A549 (cell line): ENCODE measurements around the gene RGP1. TPM values are rescaled to one million over a fixed set of nuclear protein-coding genes. Genes with fewer than 3 reads are reported as not detected.
A peak's percentile ranks its signal among the peaks of the same experiment; 100 is the strongest.

Source experiments
- ATAC-seq, 2 experiments: fragments of 200-7000 bp in 1 of 2; fragments of >200 bp in 1 of 2; cut with Nextera tagmentation in 1 of 2; cut with Tn5 transposase in 1 of 2; 3 replicates each; pipeline versions ENCODE4 v1.8.0 to v1.9.1; 2018 to 2020; ENCODE audit warnings: mild to moderate bottlenecking in 1 of 2, moderate library complexity in 1 of 2
- CTCF ChIA-PET: fragments of 300-600 bp; sonication (Branson Sonifier 250); formaldehyde crosslinking; extraction: SDS; loops from one replicate; lab custom pipeline; 2021; ENCODE audit warnings: antibody characterized with exemption, inconsistent platforms; lab: Yijun Ruan, JAX
- POLR2A ChIA-PET: fragments of 350-600 bp; formaldehyde crosslinking; extraction: SDS; loops from one replicate; lab custom pipeline; 2021; ENCODE audit warnings: antibody characterized with exemption, inconsistent platforms; lab: Yijun Ruan, JAX
- DNase-seq, 2 experiments: peaks; one replicate each; pipeline versions ENCODE4 v3.0.0 to v3.0.0-alpha.2; 2011 to 2016; ENCODE audit warnings: low read depth in 1 of 2, low spot score in 1 of 2
- FAIRE-seq: peaks from 2 replicates; lab custom pipeline; 2011; peaks lifted over from hg19 to GRCh38; lab: Jason Lieb, UNC
- H3K27ac ChIP-seq, 2 experiments: fragments of >200 bp; sonication (Bioruptor Twin); formaldehyde crosslinking; 3 replicates each; pipeline ENCODE4 v1.5.1; 2016 to 2017
- H3K4me1 ChIP-seq: fragments of >200 bp; sonication (Bioruptor Twin); formaldehyde crosslinking; 3 replicates; pipeline ENCODE4 v1.6.1; 2016
- H3K4me2 ChIP-seq: fragments of >200 bp; sonication (Bioruptor Twin); formaldehyde crosslinking; 3 replicates; pipeline ENCODE4 v1.6.1; 2016
- H3K4me3 ChIP-seq: fragments of >200 bp; sonication (Bioruptor Twin); formaldehyde crosslinking; 3 replicates; pipeline ENCODE4 v1.5.1; 2016
- H3K9me3 ChIP-seq: fragments of >200 bp; sonication (Bioruptor Twin); formaldehyde crosslinking; 3 replicates; pipeline ENCODE4 v1.6.1; 2016
- BHLHE40 ChIP-seq: IDR thresholded peaks from 2 replicates; pipeline ENCODE4 v1.6.1; 2012; ENCODE audit warnings: low read depth, low read length, inconsistent platforms
- CBX8 ChIP-seq: fragments of 200-600 bp; sonication (generic); IDR thresholded peaks from 2 replicates; pipeline ENCODE4 v1.6.1; 2016
- CEBPB ChIP-seq, 2 experiments: fragments of >200 bp in 1 of 2; sonication (Bioruptor Twin) in 1 of 2; formaldehyde crosslinking in 1 of 2; IDR thresholded peaks; 2 replicates each; pipeline ENCODE4 v1.6.1; 2012 to 2016
- CTCF ChIP-seq: fragments of >200 bp; sonication (Bioruptor Twin); formaldehyde crosslinking; IDR thresholded peaks from 3 replicates; pipeline ENCODE4 v1.5.1; 2016
- E2F6 ChIP-seq: IDR thresholded peaks from 2 replicates; pipeline ENCODE4 v1.6.1; 2012; ENCODE audit warnings: low read depth, borderline replicate concordance
- EHF ChIP-seq: fragments of 250-450 bp; sonication (Bioruptor Pico); IDR thresholded peaks from 2 replicates; pipeline ENCODE4 v1.5.0; 2020; ENCODE audit warnings: mild to moderate bottlenecking
- FOSB ChIP-seq: fragments of 250-450 bp; sonication (Bioruptor Pico); IDR thresholded peaks from 2 replicates; pipeline ENCODE4 v1.5.0; 2020; ENCODE audit warnings: mild to moderate bottlenecking, moderate library complexity
- FOSL2 ChIP-seq, 2 experiments: fragments of 450-650 bp in 1 of 2; fragments of >200 bp in 1 of 2; sonication (Bioruptor Twin) in 1 of 2; formaldehyde crosslinking; IDR thresholded peaks; 2 replicates each; pipeline versions ENCODE4 v1.5.0 to v1.6.1; 2016 to 2020; ENCODE audit warnings: mild to moderate bottlenecking in 1 of 2, moderate library complexity in 1 of 2
- HDAC2 ChIP-seq: fragments of 200-600 bp; sonication (generic); IDR thresholded peaks from 2 replicates; pipeline ENCODE4 v1.6.1; 2016
- HEYL ChIP-seq: fragments of 250-450 bp; sonication (Bioruptor Pico); IDR thresholded peaks from 2 replicates; pipeline ENCODE4 v1.8.0; 2021; ENCODE audit warnings: mild to moderate bottlenecking, moderate library complexity
- HOXA7 ChIP-seq: fragments of 250-450 bp; sonication (Bioruptor Pico); IDR thresholded peaks from 2 replicates; pipeline ENCODE4 v1.5.0; 2020; ENCODE audit warnings: mild to moderate bottlenecking, moderate library complexity
- HOXB13 ChIP-seq: fragments of 250-450 bp; sonication (Bioruptor Pico); IDR thresholded peaks from 2 replicates; pipeline ENCODE4 v1.5.0; 2020; ENCODE audit warnings: low read depth, mild to moderate bottlenecking, moderate library complexity
- JUN ChIP-seq, 2 experiments: fragments of >200 bp; sonication (Bioruptor Twin); formaldehyde crosslinking; IDR thresholded peaks; 2 replicates in 1 of 2; 3 replicates in 1 of 2; pipeline ENCODE4 v1.6.1; 2016 to 2017
- JUNB ChIP-seq: fragments of >200 bp; sonication (Bioruptor Twin); formaldehyde crosslinking; IDR thresholded peaks from 2 replicates; pipeline ENCODE4 v1.6.1; 2016
- MAX ChIP-seq: IDR thresholded peaks from 2 replicates; pipeline ENCODE4 v1.6.1; 2012
- MAZ ChIP-seq: fragments of 150-350 bp; IDR thresholded peaks from 2 replicates; pipeline ENCODE4 v1.6.1; 2014; ENCODE audit warnings: antibody characterized with exemption, low read depth, low read length, borderline replicate concordance
- MYC ChIP-seq: IDR thresholded peaks from 2 replicates; pipeline ENCODE4 v1.6.1; 2012; ENCODE audit warnings: mild to moderate bottlenecking, inconsistent platforms, low read length, improper control_type of control experiment, borderline replicate concordance
- PBX3 ChIP-seq: IDR thresholded peaks from 2 replicates; pipeline ENCODE4 v1.6.1; 2012
- RAD21 ChIP-seq, 2 experiments: fragments of >200 bp in 1 of 2; sonication (Bioruptor Twin) in 1 of 2; formaldehyde crosslinking in 1 of 2; IDR thresholded peaks in 1 of 2; conservative IDR thresholded peaks in 1 of 2; 2 replicates in 1 of 2; 3 replicates in 1 of 2; pipeline ENCODE4 v1.6.1; 2012 to 2018; ENCODE audit warnings: inconsistent platforms in 1 of 2
- RARB ChIP-seq: fragments of 250-450 bp; sonication (Bioruptor Pico); IDR thresholded peaks from 2 replicates; pipeline ENCODE4 v1.8.0; 2021; ENCODE audit warnings: mild to moderate bottlenecking, moderate library complexity
- RCOR1 ChIP-seq: fragments of 150-350 bp; IDR thresholded peaks from 2 replicates; pipeline ENCODE4 v1.6.1; 2014; ENCODE audit warnings: antibody characterized with exemption, low read length, low read depth
- RFX5 ChIP-seq: fragments of 450-650 bp; IDR thresholded peaks from 2 replicates; pipeline ENCODE4 v1.7.1; 2014; ENCODE audit warnings: antibody characterized with exemption, mild to moderate bottlenecking, moderate library complexity
- RNF2 ChIP-seq: fragments of 200-600 bp; sonication (generic); IDR thresholded peaks from 2 replicates; pipeline ENCODE4 v1.6.1; 2016; ENCODE audit warnings: low read depth, mild to moderate bottlenecking, antibody characterized with exemption, moderate library complexity, borderline replicate concordance
- SMC3 ChIP-seq: fragments of >200 bp; sonication (Bioruptor Twin); formaldehyde crosslinking; IDR thresholded peaks from 3 replicates; pipeline ENCODE4 v1.6.1; 2018; ENCODE audit warnings: inconsistent platforms
- TFCP2L1 ChIP-seq: fragments of 250-450 bp; sonication (Bioruptor Pico); IDR thresholded peaks from 2 replicates; pipeline ENCODE4 v1.5.0; 2021; ENCODE audit warnings: mild to moderate bottlenecking
- TP53 ChIP-seq: fragments of 250-450 bp; sonication (Bioruptor Pico); IDR thresholded peaks from 2 replicates; pipeline ENCODE4 v1.5.0; 2021; ENCODE audit warnings: mild to moderate bottlenecking, moderate library complexity
- USF2 ChIP-seq: fragments of 450-650 bp; IDR thresholded peaks from 2 replicates; pipeline ENCODE4 v1.6.1; 2014; ENCODE audit warnings: antibody characterized with exemption
- ZC3H11A ChIP-seq: fragments of 450-650 bp; IDR thresholded peaks from 2 replicates; pipeline ENCODE4 v1.6.1; 2014; ENCODE audit warnings: antibody characterized with exemption, mild to moderate bottlenecking
- ZSCAN20 ChIP-seq: fragments of 250-450 bp; sonication (Bioruptor Pico); IDR thresholded peaks from 2 replicates; pipeline ENCODE4 v1.8.0; 2022; ENCODE audit warnings: mild to moderate bottlenecking, moderate library complexity
- WGBS: methylation state at CpG from one replicate; pipeline ENCODE4 v1.1.6; 2017; ENCODE audit errors: missing lambda C conversion rate; 5-methylcytosine and 5-hydroxymethylcytosine counted together
- polyA plus RNA-seq, 4 experiments: library from polyadenylated mRNA; depleted of rRNA in 3 of 4; stranded (reverse); fragments of >200 nt; fragmentation: RNase III in 1 of 4; extraction: RNeasy Plus Mini Kit Qiagen cat#74134 plus additional on column Dnase treatment in 1 of 4; gene quantifications; 2 replicates in 3 of 4; 3 replicates in 1 of 4; pipeline ENCODE4 v1.2.3, GENCODE V29; 2011 to 2017

RGP1 gene
- polyA plus RNA-seq, 2 of the 4 experiments (the other 2 are of a cell fraction), result 16.1 to 16.6 TPM

- TF ChIP-seq RCOR1 (no peak), RARB (CRISPR knock-in tag) (no peak), FOSB (CRISPR knock-in tag) (no peak), TFCP2L1 (CRISPR knock-in tag) (no peak), PBX3 (peak; percentile 46; the same call in 1 of the 2 replicates), SMC3 (peak; percentile 38; the same call in 1 of the 3 replicates), TP53 (CRISPR knock-in tag) (no peak), USF2 (no peak), RFX5 (no peak), MAZ (peak; percentile 96; the same call in 1 of the 2 replicates), HDAC2 (no peak), ZSCAN20 (no peak), JUN (IDR thresholded peaks at IDR 0.05) (peak; percentile 89 to 96), MYC (0 out of 2 replicates have a peak, but pooled peaks have one; percentile 61)
These were observed 16.8 kb upstream of the RGP1 start, which contains the start of the genes CREB3 and TLN1 (continued) for GRCh38 chr9:35732185-35732799.

- Histone ChIP-seq H3K27ac (peak overlapping the region; percentile 95 to 96), H3K9me3 (no peaks in the 10 kb centered on the region), H3K4me3 (peak overlapping the region; percentile 87), H3K4me2 (peak overlapping the region; percentile 76), H3K4me1 (peaks cover 45% of the 10 kb centered on the region)
- 5% methylated on average over 13 of the region's 14 CpGs for WGBS
- DNase-seq (peak; percentile 78 to 79), FAIRE-seq (no peak), ATAC-seq (peak; percentile 20 to 32)
- ChIA-PET POLR2A (interaction anchor here (0.7 to 3.6 kb wide), 19 partner anchors 9 to 653 kb away, joined by 3 to 41 read pairs (median 5); partner anchors contain the start of genes ARHGEF39, CA9, CCDC107 and FANCG), CTCF (interaction anchor here (0.6 to 31.4 kb wide), 14 partner anchors 11 to 680 kb away, joined by 3 to 758 read pairs (median 14); partner anchors contain the start of genes ARHGEF39, CCDC107, GBA2 and MSMP)
- TF ChIP-seq E2F6, result no peak
- TF ChIP-seq RARB (CRISPR knock-in tag), result 0 out of 2 replicates have a peak, but pooled peaks have one; percentile 58
- TF ChIP-seq HEYL (CRISPR knock-in tag), result no peak
- TF ChIP-seq MAX, result no peak
- TF ChIP-seq MAZ, result peak; percentile 68; the same call in 1 of the 2 replicates
- no peak for TF ChIP-seq RCOR1
- TF ChIP-seq PBX3, result no peak
- no peak for TF ChIP-seq CBX8
- no peak for TF ChIP-seq CEBPB (IDR thresholded peaks at IDR 0.05)
- TF ChIP-seq RNF2, result no peak
- TF ChIP-seq RAD21 (conservative IDR thresholded peaks at IDR 0.05 in 1 of 2, IDR thresholded peaks at IDR 0.05 in 1 of 2), result peak in 1 of 2 experiments; percentile 21; a peak in 1 of 5 replicates
- no peak for TF ChIP-seq ZC3H11A
- no peak for TF ChIP-seq HOXB13 (CRISPR knock-in tag)
- TF ChIP-seq SMC3, result no peak; the same call in 2 of the 3 replicates
- peak; percentile 36; the same call in 1 of the 3 replicates for TF ChIP-seq CTCF
- no peak for TF ChIP-seq JUNB
- TF ChIP-seq USF2, result no peak
- TF ChIP-seq HOXA7 (CRISPR knock-in tag), result no peak
- no peak for TF ChIP-seq BHLHE40
- 0 out of 2 replicates have a peak, but pooled peaks have one; percentile 43 for TF ChIP-seq TFCP2L1 (CRISPR knock-in tag)
- no peak for TF ChIP-seq FOSB (CRISPR knock-in tag)
- no peak for TF ChIP-seq EHF
- TF ChIP-seq FOSL2 (IDR thresholded peaks at IDR 0.05), result no peak
- no peak for TF ChIP-seq FOSL2 (CRISPR knock-in tag; IDR thresholded peaks at IDR 0.05)
- no peak for TF ChIP-seq MYC
These were observed 16.1 kb upstream of the RGP1 start for GRCh38 chr9:35732800-35733541.
